HEK293T (cell line): ENCODE results near the gene COPB2.

Source experiments
- CTCF ChIA-PET: fragments of 350-600 bp; formaldehyde crosslinking; extraction: SDS; loops from one replicate; lab custom pipeline; 2021; ENCODE audit warnings: antibody characterized with exemption, inconsistent platforms; lab: Yijun Ruan, JAX
- POLR2A ChIA-PET: fragments of 350-600 bp; formaldehyde crosslinking; extraction: SDS; loops from one replicate; lab custom pipeline; 2020; ENCODE audit warnings: antibody characterized with exemption, inconsistent platforms; lab: Yijun Ruan, JAX
- DNase-seq: peaks from one replicate; pipeline ENCODE4 v3.0.0; 2012; ENCODE audit warnings: mixed read lengths; ENCODE audit errors: extremely low spot score
- ARNT ChIP-seq: fragments of 450-650 bp; IDR thresholded peaks from 2 replicates; pipeline ENCODE4 v1.6.1; 2017; ENCODE audit warnings: mild to moderate bottlenecking
- BHLHE40 ChIP-seq: fragments of 450-650 bp; IDR thresholded peaks from 2 replicates; pipeline ENCODE4 v1.6.1; 2016; ENCODE audit warnings: mild to moderate bottlenecking, moderate library complexity, borderline replicate concordance
- CTBP1 ChIP-seq: fragments of 450-650 bp; IDR thresholded peaks from 2 replicates; pipeline ENCODE4 v1.6.1; 2016; ENCODE audit warnings: borderline replicate concordance
- ELF4 ChIP-seq: fragments of 450-650 bp; IDR thresholded peaks from 2 replicates; pipeline ENCODE4 v1.6.1; 2017; ENCODE audit warnings: antibody characterized with exemption
- FOXA1 ChIP-seq: fragments of 450-650 bp; IDR thresholded peaks from 2 replicates; pipeline ENCODE4 v1.6.1; 2016; ENCODE audit warnings: mild to moderate bottlenecking
- FOXK2 ChIP-seq: fragments of 450-650 bp; IDR thresholded peaks from 2 replicates; pipeline ENCODE4 v1.6.1; 2016; ENCODE audit warnings: mild to moderate bottlenecking
- FOXM1 ChIP-seq: fragments of 450-650 bp; IDR thresholded peaks from 2 replicates; pipeline ENCODE4 v1.6.1; 2017; ENCODE audit warnings: mild to moderate bottlenecking, borderline replicate concordance
- HDGF ChIP-seq: fragments of 450-650 bp; IDR thresholded peaks from 2 replicates; pipeline ENCODE4 v1.6.1; 2017; ENCODE audit warnings: antibody characterized with exemption, borderline replicate concordance
- L3MBTL2 ChIP-seq: fragments of 450-650 bp; conservative IDR thresholded peaks from 2 replicates; pipeline ENCODE4 v1.6.1; 2016; ENCODE audit warnings: mild to moderate bottlenecking
- LEF1 ChIP-seq: fragments of 450-650 bp; IDR thresholded peaks from 2 replicates; pipeline ENCODE4 v1.6.1; 2017; ENCODE audit warnings: mild to moderate bottlenecking, borderline replicate concordance
- NFRKB ChIP-seq: fragments of 450-650 bp; IDR thresholded peaks from 2 replicates; pipeline ENCODE4 v1.6.1; 2016; ENCODE audit warnings: mild to moderate bottlenecking, moderate library complexity
- SP1 ChIP-seq: fragments of 450-650 bp; IDR thresholded peaks from 2 replicates; pipeline ENCODE4 v1.6.1; 2017
- SUZ12 ChIP-seq: fragments of 450-650 bp; IDR thresholded peaks from 2 replicates; pipeline ENCODE4 v1.6.1; 2016; ENCODE audit warnings: mild to moderate bottlenecking
- TARDBP ChIP-seq: fragments of 450-650 bp; IDR thresholded peaks from 2 replicates; pipeline ENCODE4 v1.6.1; 2016
- ZNF384 ChIP-seq: fragments of 450-650 bp; IDR thresholded peaks from 2 replicates; pipeline ENCODE4 v1.6.1; 2016
- TF ChIP-seq, protein P1 (sequence below): fragments of 450-650 bp; IDR thresholded peaks from 2 replicates; pipeline ENCODE4 v1.6.1; 2016

COPB2 gene

DNA sequence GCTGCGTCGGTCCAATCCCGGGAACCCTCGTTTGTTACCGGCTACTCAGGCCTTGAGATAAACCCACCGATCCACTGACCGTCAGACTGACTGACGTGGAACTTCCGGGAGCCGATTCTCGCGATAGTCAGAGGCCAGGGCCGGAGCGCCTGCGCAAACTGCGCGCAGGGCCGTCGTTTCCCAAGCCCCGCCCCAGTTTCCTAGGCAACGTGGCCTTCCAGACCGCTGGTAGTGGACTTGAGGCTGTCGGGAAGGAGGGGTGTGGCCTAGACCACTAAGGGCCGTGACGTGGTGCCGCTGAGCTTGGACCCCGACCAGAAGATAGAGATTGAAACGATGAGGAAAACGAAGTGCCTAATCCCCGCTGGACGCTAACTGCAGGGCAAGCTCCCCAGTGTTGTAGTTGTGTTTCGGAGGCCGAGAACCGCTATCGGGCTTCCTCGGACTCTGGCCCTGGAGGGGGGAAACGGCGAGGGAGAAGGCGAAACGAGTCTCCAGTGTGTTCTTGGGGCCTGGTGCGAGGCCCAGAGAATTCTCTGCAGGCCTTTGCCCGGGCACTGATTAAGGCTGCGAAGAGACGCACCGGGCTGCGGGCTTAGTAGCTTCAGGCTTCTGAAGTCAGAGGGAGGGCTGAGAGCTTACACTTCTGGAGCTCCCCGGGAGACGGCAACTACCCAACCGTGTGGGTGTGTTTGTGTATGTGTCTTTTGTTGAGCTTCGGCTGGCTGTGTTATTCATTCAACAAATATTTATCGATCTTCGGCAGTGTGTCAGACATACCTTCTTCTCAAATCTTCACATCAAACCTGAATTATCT is at the start of gene COPB2:
COPB2 (minus strand) TSS at position 96 of the 817 bp plus-strand sequence. CDS start 97 bp downstream, outside the sequence.
- TF ChIP-seq CTBP1 (no peak), ZNF384 (no peak), FOXM1 (no peak), TARDBP (no peak), ELF4 (peak; percentile 75), HDGF (no peak), SUZ12 (no peak), SP1 (no peak; the same call in 1 of the 2 replicates), BHLHE40 (no peak), LEF1 (no peak), NFRKB (no peak), L3MBTL2 (peak; percentile 71), FOXK2 (no peak), ARNT (no peak), FOXA1 (no peak)
- TF ChIP-seq, protein P1, sequence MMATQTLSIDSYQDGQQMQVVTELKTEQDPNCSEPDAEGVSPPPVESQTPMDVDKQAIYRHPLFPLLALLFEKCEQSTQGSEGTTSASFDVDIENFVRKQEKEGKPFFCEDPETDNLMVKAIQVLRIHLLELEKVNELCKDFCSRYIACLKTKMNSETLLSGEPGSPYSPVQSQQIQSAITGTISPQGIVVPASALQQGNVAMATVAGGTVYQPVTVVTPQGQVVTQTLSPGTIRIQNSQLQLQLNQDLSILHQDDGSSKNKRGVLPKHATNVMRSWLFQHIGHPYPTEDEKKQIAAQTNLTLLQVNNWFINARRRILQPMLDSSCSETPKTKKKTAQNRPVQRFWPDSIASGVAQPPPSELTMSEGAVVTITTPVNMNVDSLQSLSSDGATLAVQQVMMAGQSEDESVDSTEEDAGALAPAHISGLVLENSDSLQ, result peak; percentile 92
- DNase-seq, result peak; percentile 98
- POLR2A ChIA-PET, result interaction anchor here (0.7 to 1.5 kb wide), 8 partner anchors 9 to 454 kb away, joined by 3 to 6 read pairs (median 3); no protein-coding TSS in a partner anchor
- CTCF ChIA-PET, result no interaction called here

DNA sequence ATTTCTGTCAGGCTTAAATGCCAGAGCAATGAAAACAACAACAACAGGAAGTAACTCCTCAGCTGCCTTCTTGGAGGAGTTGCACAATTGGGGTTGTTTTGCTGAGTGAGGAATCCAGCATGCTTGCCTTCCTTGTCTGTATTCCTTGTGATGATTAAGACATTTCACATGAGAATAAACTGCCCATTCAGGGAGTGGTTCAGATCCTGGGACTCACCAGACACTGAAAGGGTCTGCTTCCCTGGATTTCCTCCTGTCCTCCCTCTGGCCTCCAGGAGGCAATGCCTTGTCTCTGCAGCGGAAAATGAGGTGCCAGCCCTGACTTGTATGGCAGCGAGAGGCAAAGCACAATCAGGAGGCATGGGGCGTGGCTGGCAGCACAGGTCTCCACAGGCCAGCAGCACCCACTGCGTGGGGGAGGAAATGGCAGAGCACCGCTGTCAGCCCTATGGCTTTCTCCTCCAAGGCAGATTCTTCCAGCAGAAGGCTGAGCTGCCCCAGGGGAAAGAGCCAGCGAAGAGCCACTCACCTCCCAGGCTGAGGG is 45.4 kb upstream of the COPB2 start:
- DNase-seq, result no peak
- ChIA-PET POLR2A (no interaction called here), CTCF (no interaction called here)
- TF ChIP-seq HDGF (no peak), SP1 (no peak), FOXK2 (no peak), NFRKB (no peak), FOXA1 (no peak), SUZ12 (no peak), TARDBP (no peak), L3MBTL2 (no peak)

DNA sequence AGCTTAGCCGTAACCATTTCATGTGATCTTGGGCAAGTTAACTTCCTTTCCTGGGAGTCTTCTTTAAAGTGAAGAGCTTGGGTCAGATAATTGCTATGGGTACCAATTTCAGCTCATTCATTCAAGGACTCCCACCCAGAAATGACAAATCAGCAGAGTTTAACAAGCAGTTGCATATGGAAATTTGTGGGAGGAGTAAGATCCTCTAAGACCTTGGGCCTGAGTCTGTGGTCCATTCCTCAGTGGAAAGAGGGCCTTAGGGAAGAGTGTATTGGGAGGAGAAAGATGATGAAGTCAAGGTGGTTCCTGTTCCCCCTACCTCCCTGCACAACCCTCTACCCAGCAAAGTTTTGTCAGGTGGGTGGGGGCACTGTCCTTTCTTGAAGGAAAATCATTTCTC is 44.8 kb upstream of the COPB2 start:
- DNase-seq, result no peak
- CTCF ChIA-PET, result no interaction called here
- TF ChIP-seq LEF1 (no peak), FOXA1 (no peak), FOXM1 (no peak), NFRKB (no peak), ZNF384 (no peak), HDGF (no peak), ARNT (no peak), SP1 (no peak), TARDBP (no peak), ELF4 (no peak)
- TF ChIP-seq, protein P1, result no peak
- POLR2A ChIA-PET, result no interaction called here

DNA sequence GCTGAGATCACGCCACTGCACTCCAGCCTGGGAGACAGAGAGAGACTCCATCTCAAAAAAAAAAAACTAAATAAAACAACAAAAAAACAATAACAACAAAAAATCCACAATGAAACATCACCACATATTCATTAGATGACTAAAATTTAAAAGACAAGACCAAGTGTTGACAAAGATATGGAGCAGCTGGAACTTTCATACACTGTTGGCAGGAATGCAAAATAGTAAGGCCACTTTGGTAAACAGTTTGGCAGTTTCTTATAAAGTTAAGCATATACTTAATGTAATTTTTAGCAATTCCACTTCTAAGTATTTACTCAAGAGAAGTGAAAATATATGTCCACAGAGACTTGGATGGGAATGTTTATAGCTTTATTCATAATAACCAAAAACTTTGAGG is 43.6 kb upstream of the COPB2 start:
- ChIA-PET POLR2A (no interaction called here), CTCF (interaction anchor here (0.6 kb wide), 1 partner anchor 426 kb away, joined by 3 read pairs; no protein-coding TSS in a partner anchor)
- no peak for DNase-seq
- TF ChIP-seq SUZ12 (no peak), SP1 (no peak), BHLHE40 (no peak), LEF1 (no peak), HDGF (no peak), FOXM1 (no peak), ELF4 (no peak), ZNF384 (no peak), L3MBTL2 (no peak), FOXA1 (no peak), FOXK2 (no peak)

GRCh38 chr3:139430493-139430892 is 41.0 kb upstream of the COPB2 start:
- POLR2A ChIA-PET, result no interaction called here
- CTCF ChIA-PET, result no interaction called here
- no peak for TF ChIP-seq NFRKB
- no peak for TF ChIP-seq BHLHE40
- no peak for DNase-seq

- peak; percentile 65 for DNase-seq
- ChIA-PET CTCF (interaction anchor here (0.5 to 2.9 kb wide), 7 partner anchors 12 to 1463 kb away, joined by 3 to 20 read pairs (median 3); no protein-coding TSS in a partner anchor), POLR2A (no interaction called here)
- TF ChIP-seq, protein P1, result no peak
- TF ChIP-seq FOXK2, result no peak
- TF ChIP-seq HDGF, result no peak
- TF ChIP-seq NFRKB, result no peak
- no peak for TF ChIP-seq SUZ12
- no peak for TF ChIP-seq TARDBP
- TF ChIP-seq ELF4, result no peak
- no peak for TF ChIP-seq FOXM1
- no peak for TF ChIP-seq SP1
- TF ChIP-seq ARNT, result no peak
- TF ChIP-seq CTBP1, result no peak
- no peak for TF ChIP-seq ZNF384
Observed at GRCh38 chr3:139427283-139428060, 38.0 kb upstream of the COPB2 start.
